Superior temporal gyrus (tissue), 1 donor: ENCODE measurements around the gene MRTFA.

Source experiments
- DNase-seq: peaks from one replicate; pipeline ENCODE4 v3.0.0-alpha.2; 2016; ENCODE audit errors: extremely low spot score

The MRTFA gene

DNA sequence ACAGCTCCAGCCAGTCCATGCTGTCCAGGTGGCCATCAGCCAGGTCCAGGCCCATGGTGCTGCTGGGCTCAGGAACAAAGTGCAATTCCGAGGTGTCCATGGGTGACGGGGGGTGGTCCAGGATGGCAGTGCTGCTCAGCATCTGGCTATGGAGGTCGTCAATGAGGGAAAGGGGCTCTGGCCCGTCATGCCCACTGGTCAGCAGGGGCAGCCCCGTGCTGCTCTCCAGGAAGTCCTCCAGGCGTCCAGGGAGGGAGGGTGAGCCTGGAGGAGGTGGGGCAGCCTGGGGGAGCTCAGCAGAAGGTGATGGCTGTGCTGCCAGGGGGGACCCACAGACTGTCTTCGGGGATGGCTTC, 225.0 kb downstream of the MRTFA start:
- DNase-seq: no peak

DNA sequence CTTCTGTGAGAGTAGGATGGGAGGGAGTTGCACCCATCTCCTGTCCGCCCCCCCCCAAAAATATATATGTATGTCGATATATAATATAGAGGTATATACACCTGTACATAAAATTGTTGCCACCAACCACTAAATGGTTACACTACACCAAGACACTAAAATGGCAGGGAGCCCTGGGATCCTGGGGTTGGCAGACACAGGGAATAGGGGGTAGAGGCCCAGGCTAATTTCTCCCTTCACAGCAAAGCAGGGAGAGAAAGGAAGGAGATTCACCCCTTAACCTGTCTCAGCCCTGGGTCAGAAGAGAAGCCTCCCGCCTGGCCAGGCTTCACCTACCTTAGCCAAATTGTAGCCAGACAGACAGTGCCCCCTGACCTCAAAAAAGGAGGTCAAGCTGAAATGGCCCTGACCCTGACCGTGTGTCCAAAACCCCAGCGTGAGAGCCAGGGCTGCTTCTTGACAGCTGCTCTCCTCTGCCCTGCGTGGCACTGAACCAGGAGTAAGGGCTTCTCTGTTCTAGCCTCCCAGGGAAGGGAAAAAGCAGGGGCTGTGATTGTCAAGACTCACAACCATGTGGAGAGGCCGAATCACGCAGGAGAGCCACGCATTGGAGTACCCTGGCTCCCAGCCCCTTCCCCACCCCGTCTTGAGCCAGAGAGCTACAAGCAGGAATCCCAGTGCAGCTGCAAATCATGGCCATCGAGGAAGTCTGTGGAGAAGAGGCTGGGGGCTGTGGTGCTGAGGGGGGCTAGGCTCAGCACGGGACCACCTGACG, 225.6 kb downstream of the MRTFA start:
- no peak for DNase-seq

DNA sequence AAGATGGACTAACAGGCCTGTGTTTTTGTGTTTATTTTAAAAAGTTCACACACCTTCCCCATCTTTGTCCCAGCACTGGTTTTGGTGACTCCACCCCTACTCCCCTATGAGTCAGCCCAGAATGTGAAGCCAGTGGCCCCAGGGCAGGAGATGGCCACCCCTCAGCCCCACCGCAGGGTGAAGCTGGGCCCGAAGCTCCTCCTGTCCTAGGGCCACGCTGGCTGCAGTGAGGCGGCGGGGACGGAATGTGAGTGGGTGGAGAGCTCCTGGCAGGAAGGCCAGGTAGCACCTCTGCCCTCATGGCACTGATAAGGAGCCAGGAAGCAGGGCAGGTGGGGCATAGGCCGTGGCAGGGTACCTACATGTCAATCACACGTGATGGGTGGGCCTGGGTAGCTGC, 226.2 kb downstream of the MRTFA start:
- no peak for DNase-seq

DNA sequence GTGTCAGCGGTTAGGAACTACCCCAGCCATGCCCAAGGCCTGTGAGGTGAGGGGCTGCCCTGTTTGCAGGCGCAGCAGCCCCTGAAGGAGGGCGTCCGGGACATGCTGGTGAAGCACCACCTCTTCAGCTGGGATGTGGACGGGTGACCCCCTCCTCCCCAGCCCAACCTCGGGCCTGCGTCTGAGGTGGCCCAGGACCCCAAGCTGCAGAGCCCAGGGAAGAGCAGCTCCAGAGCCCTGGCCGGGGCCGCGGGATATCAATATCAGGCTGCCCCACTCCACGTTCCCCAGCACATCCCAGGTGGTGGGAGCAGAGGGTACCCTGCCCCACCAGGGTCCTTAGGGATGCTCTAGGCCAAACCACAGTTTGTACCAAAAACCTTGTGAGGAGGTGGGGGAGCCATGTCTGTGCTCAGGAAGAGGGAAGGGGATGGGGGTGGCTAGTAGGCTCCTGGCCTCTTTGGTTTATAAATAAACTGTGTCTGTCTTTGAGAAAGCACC, 226.9 kb downstream of the MRTFA start:
- DNase-seq: no peak

DNA sequence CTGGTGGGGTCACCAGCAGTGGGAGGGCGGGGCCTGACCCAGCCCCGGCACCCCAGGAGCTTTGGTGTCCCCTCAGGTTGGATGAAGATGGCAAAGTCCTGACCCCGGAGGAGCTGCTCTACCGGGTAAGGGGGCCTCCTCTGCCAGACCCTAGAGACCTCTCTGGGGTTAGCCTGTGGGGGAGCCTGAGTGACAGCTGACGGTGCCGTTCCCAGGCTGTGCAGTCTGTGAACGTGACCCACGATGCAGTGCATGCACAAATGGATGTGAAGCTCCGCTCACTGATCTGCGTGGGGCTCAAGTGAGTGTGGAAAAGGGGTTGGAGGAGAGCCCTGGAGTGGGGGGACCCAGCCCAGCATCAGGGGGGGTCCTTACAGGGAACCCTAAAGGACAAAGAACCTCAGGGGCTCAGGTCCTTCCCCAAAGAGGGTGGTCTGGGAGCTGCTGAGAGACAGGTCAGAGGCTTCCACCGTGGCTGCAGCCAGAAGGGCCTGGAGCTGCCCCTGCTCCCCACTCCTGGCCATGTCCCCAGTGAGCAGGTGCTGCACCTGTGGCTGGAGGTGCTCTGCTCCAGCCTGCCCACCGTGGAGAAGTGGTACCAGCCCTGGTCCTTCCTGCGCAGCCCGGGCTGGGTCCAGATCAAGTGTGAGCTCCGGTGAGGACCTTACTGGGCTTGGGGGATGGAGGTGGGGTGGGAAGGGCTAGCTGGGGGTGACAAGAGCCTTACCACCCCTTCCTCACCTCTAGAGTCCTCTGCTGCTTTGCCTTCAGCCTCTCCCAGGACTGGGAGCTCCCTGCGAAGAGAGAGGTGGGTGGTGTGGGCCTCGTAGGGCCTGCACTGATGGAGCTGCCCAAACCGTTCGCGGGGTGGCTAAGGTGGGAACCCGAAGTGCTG, 227.6 kb downstream of the MRTFA start:
- DNase-seq: no peak

GRCh38 chr22:40407831-40408717, 228.4 kb downstream of the MRTFA start:
- DNase-seq: no peak

DNA sequence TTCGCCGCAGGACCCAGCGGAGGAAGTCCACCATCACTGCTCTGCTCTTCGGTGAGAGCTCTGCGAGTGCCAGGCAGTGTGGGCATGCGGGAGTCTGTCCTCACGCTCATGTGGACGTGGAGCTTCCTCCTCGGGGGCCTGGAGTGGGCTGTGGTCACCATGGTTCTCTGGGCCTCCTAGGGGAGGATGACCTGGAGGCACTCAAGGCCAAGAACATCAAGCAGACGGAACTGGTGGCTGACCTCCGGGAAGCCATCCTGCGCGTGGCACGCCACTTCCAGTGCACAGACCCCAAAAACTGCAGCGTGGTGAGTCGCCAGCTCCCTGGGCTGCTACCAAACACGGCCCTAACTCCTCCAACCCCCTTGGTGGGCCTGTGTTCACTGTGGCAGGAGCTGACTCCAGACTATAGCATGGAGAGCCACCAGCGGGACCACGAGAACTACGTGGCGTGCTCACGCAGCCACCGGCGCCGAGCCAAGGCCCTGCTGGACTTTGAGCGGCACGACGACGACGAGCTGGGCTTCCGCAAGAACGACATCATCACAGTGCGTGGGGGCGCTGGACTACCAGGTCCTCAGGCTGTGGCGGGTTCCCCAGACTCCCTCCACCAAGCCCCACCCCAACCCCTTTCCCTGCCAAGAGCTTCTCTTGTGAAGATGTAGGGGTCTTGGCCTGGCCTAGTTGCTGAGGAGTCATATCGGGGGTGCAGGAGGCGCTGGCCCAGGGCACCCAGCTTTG, 229.3 kb downstream of the MRTFA start:
- no peak for DNase-seq

DNA sequence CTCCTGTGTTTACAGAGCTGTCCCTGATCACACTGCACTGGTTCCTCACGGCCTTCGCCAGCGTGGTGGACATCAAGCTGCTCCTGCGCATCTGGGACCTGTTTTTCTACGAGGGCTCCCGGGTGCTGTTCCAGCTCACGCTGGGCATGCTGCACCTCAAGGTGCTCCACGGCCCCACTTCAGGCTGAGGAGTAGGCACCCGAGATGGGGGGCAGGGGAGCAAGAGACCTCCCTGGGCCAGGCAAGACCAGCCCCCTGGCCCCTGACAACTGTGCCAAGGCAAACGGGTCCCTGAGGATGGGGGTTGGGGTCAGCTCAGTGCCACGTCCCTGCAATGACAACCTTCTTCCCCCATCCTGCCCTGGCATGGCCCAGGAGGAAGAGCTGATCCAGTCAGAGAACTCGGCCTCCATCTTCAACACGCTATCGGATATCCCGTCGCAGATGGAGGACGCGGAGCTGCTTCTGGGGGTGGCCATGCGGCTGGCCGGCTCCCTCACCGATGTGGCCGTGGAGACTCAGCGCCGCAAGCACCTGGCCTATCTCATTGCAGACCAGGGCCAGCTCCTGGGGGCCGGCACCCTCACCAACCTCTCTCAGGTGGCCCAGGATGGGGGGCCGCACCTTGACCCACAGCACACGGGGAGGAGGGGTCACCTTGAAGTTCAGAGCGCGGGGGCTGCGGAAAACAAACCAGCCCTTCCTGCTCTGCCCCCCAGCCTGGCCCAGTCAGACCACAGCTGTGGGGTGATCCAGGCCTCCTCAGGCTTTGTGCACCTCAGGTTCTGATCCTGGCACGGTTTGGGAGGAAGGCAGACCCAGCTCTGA, 230.2 kb downstream of the MRTFA start:
- no peak for DNase-seq

DNA sequence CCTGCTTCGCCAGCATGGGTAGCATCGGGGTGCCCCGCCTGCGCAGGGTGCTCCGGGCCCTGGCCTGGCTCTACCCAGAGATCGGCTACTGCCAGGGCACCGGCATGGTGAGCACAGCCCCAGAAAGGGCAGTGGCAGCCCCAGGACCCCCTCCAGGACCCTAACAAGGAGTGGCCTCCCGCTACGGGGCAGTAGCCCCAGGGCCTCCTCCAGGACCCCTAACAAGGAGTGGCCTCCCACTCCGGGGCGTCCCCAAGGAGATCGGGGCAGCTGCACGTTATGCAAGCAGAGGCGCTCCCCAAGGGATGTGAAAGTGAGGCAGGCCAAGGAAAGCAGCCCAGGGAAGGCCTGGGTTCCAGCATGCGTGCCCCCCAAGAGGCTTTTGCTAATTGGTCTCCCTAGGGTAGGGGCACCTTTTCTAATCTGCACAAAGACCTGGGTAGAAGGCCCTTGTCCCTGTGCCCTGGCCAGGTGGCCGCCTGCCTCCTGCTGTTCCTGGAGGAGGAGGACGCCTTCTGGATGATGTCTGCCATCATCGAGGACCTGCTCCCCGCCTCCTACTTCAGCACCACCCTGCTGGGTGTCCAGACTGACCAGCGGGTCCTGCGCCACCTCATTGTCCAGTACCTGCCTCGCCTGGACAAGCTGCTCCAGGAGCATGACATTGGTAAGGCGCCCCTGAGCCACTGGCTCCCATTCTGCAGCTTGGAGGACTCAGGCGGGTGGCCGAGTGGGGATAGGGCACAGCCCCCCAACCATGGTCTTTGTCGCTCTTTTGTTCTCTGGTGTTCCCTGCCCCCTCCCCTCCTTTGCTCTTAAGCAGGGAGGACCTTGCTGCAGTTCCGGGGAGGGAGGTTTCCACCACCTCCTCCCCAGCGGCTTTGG, 231.1 kb downstream of the MRTFA start:
- DNase-seq: no peak

GRCh38 chr22:40404251-40405177, 232.0 kb downstream of the MRTFA start:
- DNase-seq: no peak

GRCh38 chr22:40403651-40404050, 232.9 kb downstream of the MRTFA start:
- no peak for DNase-seq

- no peak for DNase-seq
These were observed 233.4 kb downstream of the MRTFA start for GRCh38 chr22:40403141-40403540.

DNA sequence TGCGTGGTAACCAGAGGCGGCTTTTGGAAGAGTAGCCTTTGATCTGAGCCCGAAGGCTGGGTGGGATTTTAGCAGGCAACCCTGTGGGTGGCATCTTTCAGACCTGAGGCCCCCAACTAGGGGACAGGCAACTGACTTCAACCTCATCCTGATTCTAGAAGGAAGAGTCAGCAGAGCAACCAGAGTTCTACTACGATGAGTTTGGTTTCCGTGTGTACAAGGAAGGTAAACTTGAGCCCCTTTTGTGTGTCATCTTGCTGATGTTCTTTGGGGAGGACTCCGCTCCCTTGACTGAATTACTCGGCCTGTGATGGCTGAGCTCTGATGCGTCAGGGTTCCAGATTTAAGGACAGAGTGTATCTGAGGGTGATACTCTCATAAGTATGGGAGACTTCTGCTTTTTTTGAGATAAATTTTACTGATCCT, 234.5 kb downstream of the MRTFA start:
- DNase-seq: no peak

GRCh38 chr22:40401532-40401931, 235.0 kb downstream of the MRTFA start:
- no peak for DNase-seq

DNA sequence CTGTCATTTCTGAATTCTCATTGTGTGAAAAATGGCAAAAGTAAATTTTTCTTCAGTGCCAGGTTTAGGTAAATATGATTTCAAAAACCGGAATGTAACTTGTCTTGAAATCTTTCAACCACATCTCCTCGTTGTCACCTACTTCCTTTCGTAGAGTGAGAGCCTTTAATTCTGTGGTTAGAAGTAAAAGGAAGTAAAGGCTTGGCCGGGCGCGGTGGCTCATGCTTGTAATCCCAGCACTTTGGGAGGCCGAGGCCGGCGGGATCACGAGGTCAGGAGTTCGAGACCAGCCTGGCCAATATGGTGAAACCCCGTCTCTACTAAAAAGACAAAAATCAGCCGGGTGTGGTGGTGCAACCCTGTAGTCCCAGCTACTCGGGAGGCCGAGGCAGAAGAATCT, 236.4 kb downstream of the MRTFA start:
- no peak for DNase-seq

DNA sequence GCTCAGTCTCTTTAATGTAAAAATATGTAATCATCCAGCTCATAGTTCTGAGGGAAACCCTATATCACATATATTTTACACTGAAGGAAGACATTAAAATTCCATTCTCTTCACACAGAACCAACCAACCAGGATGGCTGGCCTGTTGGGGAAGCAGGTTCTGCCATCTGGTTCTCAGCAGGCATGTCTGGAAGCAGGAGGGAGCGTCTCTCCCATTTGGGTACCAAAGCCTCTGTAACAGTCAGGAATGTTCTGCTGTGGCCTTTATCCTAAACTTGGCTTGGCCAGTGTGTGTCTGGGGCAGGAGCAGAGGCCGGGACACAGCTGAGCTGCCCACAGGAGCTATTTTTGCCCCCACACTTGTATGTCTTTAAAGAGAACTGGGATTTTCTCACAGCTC, 236.9 kb downstream of the MRTFA start:
- DNase-seq: no peak

DNA sequence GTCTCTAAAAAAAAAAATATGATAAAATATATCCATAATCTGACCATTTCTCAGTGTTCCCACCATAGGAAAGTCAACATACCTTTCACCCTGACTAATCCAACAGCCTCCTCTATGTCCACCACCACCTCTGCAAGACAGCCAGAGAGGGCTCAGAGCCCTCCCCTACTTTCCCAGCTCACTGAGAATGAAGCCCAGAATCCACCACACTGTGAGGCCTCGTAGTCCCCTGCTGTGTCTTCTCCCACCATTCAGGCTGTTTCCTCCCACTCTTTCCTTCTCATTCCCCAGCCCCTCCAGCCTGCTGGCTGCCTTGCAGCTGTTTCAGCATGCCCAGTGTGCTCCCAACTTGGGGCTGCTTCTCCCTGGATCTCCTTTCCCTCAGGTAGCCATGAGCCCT, 239.1 kb downstream of the MRTFA start:
- no peak for DNase-seq

- DNase-seq: peak; percentile 24
These were observed 239.6 kb downstream of the MRTFA start for GRCh38 chr22:40396882-40397281.
